HFFc6 (cell line): ENCODE measurements around the gene TPPP2. TPM values are rescaled to one million over a fixed set of nuclear protein-coding genes. Genes with fewer than 3 reads are reported as not detected.

Source experiments
- DNase-seq: peaks from one replicate; pipeline ENCODE4 v3.0.0-alpha.2; 2018
- H3K27ac Mint-ChIP-seq: 2 replicates; pipeline ENCODE4 v1.8.0; 2020; ENCODE audit warnings: mild to moderate bottlenecking, mixed read lengths
- H3K27me3 Mint-ChIP-seq: 2 replicates; pipeline ENCODE4 v1.8.0; 2021; ENCODE audit warnings: mild to moderate bottlenecking, moderate library complexity, mixed read lengths; ENCODE audit not compliant: insufficient read depth
- H3K36me3 Mint-ChIP-seq: 2 replicates; pipeline ENCODE4 v1.8.0; 2021; ENCODE audit warnings: low read depth, mixed read lengths
- H3K4me1 Mint-ChIP-seq: 2 replicates; pipeline ENCODE4 v1.8.0; 2020; ENCODE audit warnings: low read depth, mixed read lengths
- H3K4me3 Mint-ChIP-seq: 2 replicates; pipeline ENCODE4 v1.8.0; 2020; ENCODE audit warnings: mild to moderate bottlenecking, moderate library complexity, mixed read lengths
- H3K9me3 Mint-ChIP-seq: 2 replicates; pipeline ENCODE4 v1.8.0; 2020; ENCODE audit warnings: mild to moderate bottlenecking, mixed read lengths
- CTCF ChIP-seq: fragments of 200-600 bp; sonication (generic); IDR thresholded peaks from 2 replicates; pipeline ENCODE4 v1.5.0; 2021; ENCODE audit warnings: antibody characterized with exemption, mild to moderate bottlenecking
- microRNA-seq: library from miRNA; unstranded; fragments of <30 nt; microRNA quantifications from one replicate; pipeline ENCODE4, GENCODE V29; 2019
- total RNA-seq, 6 experiments: library from RNA; stranded (reverse); fragmentation: NEBNext Ultra II Directional; extraction: Animal tissue kit (Norgen Biotek cat#: 25700); gene quantifications; 2 replicates in 1 of 6; 3 replicates in 5 of 6; pipeline ENCODE4 v1.2.3, GENCODE V29; 2021

Gene TPPP2
- total RNA-seq, 6 experiments from 2014 or later, result not detected

- TF ChIP-seq CTCF, result no peak
- peaks cover 28% of the 10 kb centered on the region for H3K4me1 Mint-ChIP-seq
- no peak overlapping the region for H3K27ac Mint-ChIP-seq
- H3K27me3 Mint-ChIP-seq, result peaks cover 7% of the 10 kb centered on the region
- no peak overlapping the region for H3K4me3 Mint-ChIP-seq
- H3K9me3 Mint-ChIP-seq, result no peaks in the 10 kb centered on the region
- DNase-seq, result no peak
- peaks cover 22% of the 10 kb centered on the region for H3K36me3 Mint-ChIP-seq
Observed at GRCh38 chr14:21081521-21082142, 51.6 kb downstream of the TPPP2 start.

Small RNA genes lying within 50 kb of the gene (microRNA-seq; reads per million reads assigned to microRNA genes)
- gene MIR6717, result not detected

Other genes starting within 250 kb of the TPPP2 start
- not detected for gene RNASE6, start 248.9 kb upstream of the TPPP2 start, total RNA-seq
- not detected for gene RNASE1, start 227.4 kb upstream of the TPPP2 start, total RNA-seq
- gene RNASE3, start 138.8 kb upstream of the TPPP2 start, total RNA-seq, result not detected
- not detected for gene RNASE2, start 74.7 kb upstream of the TPPP2 start, total RNA-seq
- 10 to 100 TPM; 29.3 to 34.0 (median 32.7) TPM for gene METTL17, start 40.2 kb upstream of the TPPP2 start, total RNA-seq
- under 1 TPM in 1 of 6 experiments, not detected in 5; 0.15 TPM for gene SLC39A2, start 30.9 kb upstream of the TPPP2 start, total RNA-seq
- under 1 TPM in 4 of 6 experiments, not detected in 2; 0.11 to 0.31 (median 0.23) TPM for gene NDRG2, start 5.2 kb upstream of the TPPP2 start, total RNA-seq
- gene RNASE13, start 4.6 kb downstream of the TPPP2 start, total RNA-seq, result not detected
- gene RNASE7, start 12.1 kb downstream of the TPPP2 start, total RNA-seq, result not detected
- not detected for gene RNASE8, start 27.6 kb downstream of the TPPP2 start, total RNA-seq
- gene ARHGEF40, start 40.1 kb downstream of the TPPP2 start, total RNA-seq, result 10 to 100 TPM; 30.4 to 43.0 (median 40.8) TPM
- gene ZNF219, start 68.4 kb downstream of the TPPP2 start, total RNA-seq, result 10 to 100 TPM in 2 of 6 experiments, 1 to 10 TPM in 4; 5.3 to 11.2 (median 6.6) TPM
- under 1 TPM in 2 of 6 experiments, not detected in 4; 0.18 to 0.35 TPM for gene TMEM253, start 70.8 kb downstream of the TPPP2 start, total RNA-seq
- not detected for gene OR5AU1, start 125.8 kb downstream of the TPPP2 start, total RNA-seq
- gene HNRNPC, start 239.2 kb downstream of the TPPP2 start, total RNA-seq, result 100 to 1,000 TPM; 528 to 684 (median 604) TPM
- not detected for gene RPGRIP1, start 249.9 kb downstream of the TPPP2 start, total RNA-seq